H1 (cell line): Measurements from ENCODE around the gene FBN3. TPM values are rescaled to one million over a fixed set of nuclear protein-coding genes. Genes with fewer than 3 reads are reported as not detected.

Source experiments
- CTCF ChIA-PET: fragments of 300-600 bp; sonication (Branson Sonifier 250); formaldehyde crosslinking; loops from one replicate; lab custom pipeline; 2021; ENCODE audit not compliant: partially characterized antibody; lab: Charles Lee
- POLR2A ChIA-PET: fragments of 300-600 bp; sonication (Branson Sonifier 250); formaldehyde crosslinking; loops from one replicate; lab custom pipeline; 2021; ENCODE audit warnings: inconsistent platforms; ENCODE audit not compliant: partially characterized antibody; lab: Charles Lee
- DNase-seq, 2 experiments: peaks; one replicate each; pipeline versions ENCODE4 v3.0.0 to v3.0.0-alpha.2; 2010 to 2022; ENCODE audit warnings: low spot score in 2 of 2, low read depth in 1 of 2, mixed read lengths in 1 of 2
- FAIRE-seq: peaks from 2 replicates; lab custom pipeline; 2011; peaks lifted over from hg19 to GRCh38; lab: Jason Lieb, UNC
- H2AFZ ChIP-seq: 2 replicates; pipeline ENCODE4 v1.8.1; 2012; ENCODE audit warnings: low read length, inconsistent platforms
- H2AK5ac ChIP-seq: 2 replicates; pipeline ENCODE4 v1.6.1; 2013; ENCODE audit warnings: low read depth, low read length
- H2BK120ac ChIP-seq: replicated peaks from 2 replicates; pipeline ENCODE3; 2013; ENCODE audit warnings: low read depth, low read length, inconsistent platforms
- H2BK12ac ChIP-seq: 2 replicates; pipeline ENCODE4 v1.6.1; 2013; ENCODE audit warnings: low read depth, low read length
- H2BK15ac ChIP-seq: 2 replicates; pipeline ENCODE4 v1.6.1; 2013; ENCODE audit warnings: low read length
- H2BK20ac ChIP-seq: 2 replicates; pipeline ENCODE4 v1.6.1; 2013; ENCODE audit warnings: low read length
- H2BK5ac ChIP-seq: 2 replicates; pipeline ENCODE4 v1.6.1; 2013; ENCODE audit warnings: low read depth, low read length
- H3K14ac ChIP-seq: 2 replicates; pipeline ENCODE4 v1.6.1; 2013; ENCODE audit warnings: inconsistent platforms; ENCODE audit not compliant: insufficient read length
- H3K18ac ChIP-seq: 2 replicates; pipeline ENCODE4 v1.6.1; 2013; ENCODE audit warnings: low read length; ENCODE audit errors: extremely low read depth
- H3K23ac ChIP-seq: 2 replicates; pipeline ENCODE4 v1.6.1; 2013; ENCODE audit warnings: inconsistent platforms; ENCODE audit not compliant: insufficient read length
- H3K23me2 ChIP-seq: 2 replicates; pipeline ENCODE4 v1.6.1; 2013; ENCODE audit warnings: low read depth, low read length
- H3K27ac ChIP-seq: 2 replicates; pipeline ENCODE4 v1.6.1; 2011; ENCODE audit warnings: low read depth, low read length, inconsistent platforms
- H3K27me3 ChIP-seq, 4 experiments: replicated peaks in 1 of 4; 1 replicate in 1 of 4; 2 replicates in 3 of 4; pipeline versions ENCODE4 v1.6.1 to v1.8.1; 2011 to 2013; ENCODE audit warnings: low read length in 3 of 4, mild to moderate bottlenecking in 3 of 4, inconsistent platforms in 2 of 4, mixed read lengths in 2 of 4, moderate library complexity in 1 of 4; ENCODE audit not compliant: control insufficient read depth in 3 of 4, insufficient read depth in 3 of 4; ENCODE audit errors: extremely low read depth in 1 of 4
- H3K36me3 ChIP-seq, 4 experiments: 2 replicates each; pipeline versions ENCODE4 v1.6.1 to v1.8.1; 2011 to 2013; ENCODE audit warnings: mild to moderate bottlenecking in 4 of 4, low read length in 3 of 4, moderate library complexity in 2 of 4, control low read depth in 1 of 4, inconsistent platforms in 1 of 4; ENCODE audit not compliant: insufficient read depth in 4 of 4, control insufficient read depth in 2 of 4
- H3K4ac ChIP-seq: replicated peaks from 2 replicates; pipeline ENCODE3; 2013; ENCODE audit warnings: low read length, low read depth, mixed read lengths, inconsistent platforms; ENCODE audit not compliant: insufficient read length
- H3K4me1 ChIP-seq, 4 experiments: replicated peaks in 1 of 4; 1 replicate in 1 of 4; 2 replicates in 3 of 4; pipeline versions ENCODE4 v1.6.1 to v1.8.1; 2011 to 2013; ENCODE audit warnings: low read length in 3 of 4, inconsistent platforms in 2 of 4, mixed read lengths in 1 of 4; ENCODE audit not compliant: insufficient read depth in 4 of 4, control insufficient read depth in 3 of 4
- H3K4me2 ChIP-seq, 2 experiments: 2 replicates each; pipeline versions ENCODE4 v1.6.1 to v1.8.1; 2011 to 2013; ENCODE audit warnings: low read depth in 2 of 2, low read length in 2 of 2, control low read depth in 1 of 2, inconsistent platforms in 1 of 2, mild to moderate bottlenecking in 1 of 2; ENCODE audit not compliant: insufficient read depth in 1 of 2
- H3K4me3 ChIP-seq, 4 experiments: fragments of 200-600, 300-600 bp in 1 of 4; sonication (generic), shearing (Covaris generic), sonication (Bioruptor Twin) in 1 of 4; 2 replicates each; pipeline versions ENCODE4 v1.5.1 to v1.8.1; 2011 to 2016; ENCODE audit warnings: low read length in 4 of 4, low read depth in 3 of 4, control low read depth in 2 of 4, inconsistent platforms in 2 of 4, mild to moderate bottlenecking in 2 of 4, mixed read lengths in 1 of 4, moderate library complexity in 1 of 4; ENCODE audit not compliant: insufficient read depth in 2 of 4; ENCODE audit errors: extremely low read depth in 1 of 4
- H3K56ac ChIP-seq: replicated peaks from 2 replicates; pipeline ENCODE3; 2013; ENCODE audit warnings: low read depth, mild to moderate bottlenecking, mixed read lengths, low read length, inconsistent platforms; ENCODE audit not compliant: insufficient read length
- H3K79me1 ChIP-seq: 2 replicates; pipeline ENCODE4 v1.6.1; 2013; ENCODE audit warnings: low read depth, low read length, control low read depth
- H3K79me2 ChIP-seq, 2 experiments: 2 replicates each; pipeline versions ENCODE4 v1.6.1 to v1.8.1; 2012 to 2013; ENCODE audit warnings: low read length in 2 of 2, mild to moderate bottlenecking in 2 of 2, inconsistent platforms in 1 of 2; ENCODE audit not compliant: insufficient read depth in 2 of 2, control insufficient read depth in 1 of 2
- H3K9ac ChIP-seq, 4 experiments: replicated peaks in 1 of 4; 1 replicate in 1 of 4; 2 replicates in 3 of 4; pipeline versions ENCODE4 v1.6.1 to v1.8.1; 2011 to 2013; ENCODE audit warnings: low read depth in 3 of 4, low read length in 3 of 4, control low read depth in 2 of 4, mild to moderate bottlenecking in 2 of 4, moderate library complexity in 2 of 4, inconsistent platforms in 1 of 4; ENCODE audit errors: extremely low read depth in 1 of 4
- H3K9me3 ChIP-seq, 2 experiments: 2 replicates each; pipeline versions ENCODE4 v1.6.1 to v1.8.1; 2012 to 2013; ENCODE audit warnings: mild to moderate bottlenecking in 2 of 2, moderate library complexity in 2 of 2, control low read depth in 1 of 2, inconsistent platforms in 1 of 2, low read depth in 1 of 2, low read length in 1 of 2, mixed read lengths in 1 of 2; ENCODE audit not compliant: insufficient read depth in 2 of 2
- H4K20me1 ChIP-seq, 2 experiments: replicated peaks in 1 of 2; 2 replicates each; pipeline versions ENCODE3 to v1.8.1; 2011 to 2013; ENCODE audit warnings: inconsistent platforms in 2 of 2, low read length in 2 of 2, mild to moderate bottlenecking in 1 of 2; ENCODE audit not compliant: insufficient read depth in 2 of 2, control insufficient read depth in 1 of 2
- H4K5ac ChIP-seq: 2 replicates; pipeline ENCODE4 v1.6.1; 2013; ENCODE audit warnings: low read length, low read depth, mixed read lengths, inconsistent platforms; ENCODE audit not compliant: insufficient read length
- H4K8ac ChIP-seq: 2 replicates; pipeline ENCODE4 v1.8.0; 2013; ENCODE audit warnings: mild to moderate bottlenecking, moderate library complexity, low read length, inconsistent platforms; ENCODE audit not compliant: insufficient read depth; ENCODE audit errors: extremely low read depth
- H4K91ac ChIP-seq: replicated peaks from 2 replicates; pipeline ENCODE3; 2013; ENCODE audit warnings: low read length, mixed read lengths, inconsistent platforms; ENCODE audit not compliant: insufficient read length
- HDAC2 ChIP-seq, 2 experiments: fragments of 300-600 bp in 1 of 2; sonication (generic) in 1 of 2; IDR thresholded peaks; 2 replicates each; pipeline ENCODE4 v1.6.1; 2011 to 2012; ENCODE audit warnings: low read depth in 2 of 2, low read length in 2 of 2, mild to moderate bottlenecking in 2 of 2, moderate library complexity in 2 of 2, borderline replicate concordance in 1 of 2, inconsistent platforms in 1 of 2
- MAX ChIP-seq: IDR thresholded peaks from 2 replicates; pipeline ENCODE4 v1.6.1; 2012; ENCODE audit warnings: inconsistent platforms
- POLR2A ChIP-seq, 2 experiments: IDR thresholded peaks; 1 replicate in 1 of 2; 2 replicates in 1 of 2; pipeline ENCODE4 v1.6.1; 2011; ENCODE audit warnings: low read depth in 2 of 2, low read length in 2 of 2, mild to moderate bottlenecking in 2 of 2; ENCODE audit errors: control extremely low read depth in 1 of 2
- WGBS, 2 experiments: shearing (Covaris generic) in 1 of 2; methylation state at CpG; one replicate each; pipeline versions ENCODE4 v1.1.6 to v1.1.7; 2013 to 2015; ENCODE audit warnings: low lambda C conversion rate in 2 of 2, mixed read lengths in 2 of 2, inconsistent platforms in 1 of 2, low coverage in 1 of 2, missing lambda C conversion rate in 1 of 2; ENCODE audit not compliant: insufficient replicate concordance in 2 of 2, insufficient coverage in 1 of 2, insufficient read length in 1 of 2; ENCODE audit errors: extremely low coverage in 1 of 2, missing lambda C conversion rate in 1 of 2; 5-methylcytosine and 5-hydroxymethylcytosine counted together
- polyA plus RNA-seq, 7 experiments: library from polyadenylated mRNA; depleted of rRNA in 3 of 7; stranded (reverse) in 5 of 7; unstranded in 2 of 7; fragments of >200 nt in 5 of 7; fragments of 200-250 nt in 2 of 7; gene quantifications; 1 replicate in 5 of 7; 2 replicates in 1 of 7; 4 replicates in 1 of 7; pipeline versions ENCODE4 v1.2.1 to v1.2.3, GENCODE V29; 2011 to 2013; ENCODE audit warnings: missing spikeins in 2 of 7, mixed read lengths in 2 of 7
- total RNA-seq: library from RNA; stranded (reverse); fragmentation: NEBNext Ultra II Directional; extraction: Animal tissue kit (Norgen Biotek cat#: 25700); gene quantifications from 2 replicates; pipeline ENCODE4 v1.2.1, GENCODE V29; 2021

FBN3 gene
- total and polyA plus RNA-seq, 2 of the 8 experiments (the other 6 are each of a cell fraction or from before 2014, with no cell fraction given), result 37.1 to 38.7 TPM

- Histone ChIP-seq H3K14ac (no peak overlapping the region), H3K18ac (no peak overlapping the region), H3K4me3 (no peak overlapping the region), H3K9me3 (no peaks in the 10 kb centered on the region), H3K36me3 (no peaks in the 10 kb centered on the region), H2BK12ac (peak overlapping the region; percentile 50; the same call in 1 of the 2 replicates), H4K5ac (no peak overlapping the region), H3K79me1 (no peaks in the 10 kb centered on the region), H2BK15ac (peak overlapping the region; percentile 88; the same call in 1 of the 2 replicates), H3K56ac (no peak overlapping the region), H3K9ac (no peak overlapping the region), H3K4ac (no peak overlapping the region), H3K27me3 (no peaks in the 10 kb centered on the region), H3K4me2 (no peak overlapping the region), H2AFZ (no peak overlapping the region), H2BK20ac (no peak overlapping the region), H3K79me2 (no peaks in the 10 kb centered on the region), H2AK5ac (peak overlapping the region; percentile 65; the same call in 1 of the 2 replicates), H3K4me1 (peaks cover 0 to 3% (median 0%) of the 10 kb centered on the region in 4 experiments; a peak in 3 of 7 replicates), H3K23ac (no peak overlapping the region), H3K27ac (0 out of 2 replicates have a peak overlapping the region, but pooled peaks have one; percentile 29), H3K23me2 (no peaks in the 10 kb centered on the region), H4K91ac (peak overlapping the region; percentile 94), H2BK120ac (peak overlapping the region; percentile 13), H2BK5ac (peak overlapping the region; percentile 44; the same call in 1 of the 2 replicates), H4K20me1 (no peaks in the 10 kb centered on the region), H4K8ac (no peak overlapping the region)
- 74% methylated on average over 12 of the region's 12 CpGs; no CpG with 5 or more reads in 1 of the 2 experiments for WGBS, 2 experiments
- FAIRE-seq, result peak; percentile 68
- DNase-seq, result no peak
- POLR2A ChIA-PET, result interaction anchor here (0.8 to 1.2 kb wide), 5 partner anchors 12 to 219 kb away, joined by 3 to 7 read pairs (median 3); partner anchors contain the start of gene FBN3
- CTCF ChIA-PET, result interaction anchor here (1.2 kb wide), 1 partner anchor 10 kb away, joined by 4 read pairs; no protein-coding TSS in a partner anchor
- no peak for TF ChIP-seq MAX
- no peak for TF ChIP-seq HDAC2 (IDR thresholded peaks at IDR 0.05; ENCODE audit: borderline replicate concordance in 1 of 2, low read depth in 2 of 2, low read length in 2 of 2)
- TF ChIP-seq POLR2A (IDR thresholded peaks at IDR 0.05; ENCODE audit: control extremely low read depth in 1 of 2, low read depth in 2 of 2, low read length in 2 of 2), result peak in 1 of 2 experiments; percentile 45; a peak in 1 of 3 replicates
Observed at GRCh38 chr19:8161135-8161646, 11.8 kb upstream of the FBN3 start.
